GM21526 (cell line): ENCODE measurements around the gene CDX1.

Experiments used
- ATAC-seq: cut with Tn5 transposase; IDR thresholded peaks from one replicate; pipeline ENCODE4 v1.9.1; 2021; ENCODE audit warnings: moderate library complexity; ENCODE audit not compliant: unreplicated experiment, low FRiP score

CDX1 gene

DNA sequence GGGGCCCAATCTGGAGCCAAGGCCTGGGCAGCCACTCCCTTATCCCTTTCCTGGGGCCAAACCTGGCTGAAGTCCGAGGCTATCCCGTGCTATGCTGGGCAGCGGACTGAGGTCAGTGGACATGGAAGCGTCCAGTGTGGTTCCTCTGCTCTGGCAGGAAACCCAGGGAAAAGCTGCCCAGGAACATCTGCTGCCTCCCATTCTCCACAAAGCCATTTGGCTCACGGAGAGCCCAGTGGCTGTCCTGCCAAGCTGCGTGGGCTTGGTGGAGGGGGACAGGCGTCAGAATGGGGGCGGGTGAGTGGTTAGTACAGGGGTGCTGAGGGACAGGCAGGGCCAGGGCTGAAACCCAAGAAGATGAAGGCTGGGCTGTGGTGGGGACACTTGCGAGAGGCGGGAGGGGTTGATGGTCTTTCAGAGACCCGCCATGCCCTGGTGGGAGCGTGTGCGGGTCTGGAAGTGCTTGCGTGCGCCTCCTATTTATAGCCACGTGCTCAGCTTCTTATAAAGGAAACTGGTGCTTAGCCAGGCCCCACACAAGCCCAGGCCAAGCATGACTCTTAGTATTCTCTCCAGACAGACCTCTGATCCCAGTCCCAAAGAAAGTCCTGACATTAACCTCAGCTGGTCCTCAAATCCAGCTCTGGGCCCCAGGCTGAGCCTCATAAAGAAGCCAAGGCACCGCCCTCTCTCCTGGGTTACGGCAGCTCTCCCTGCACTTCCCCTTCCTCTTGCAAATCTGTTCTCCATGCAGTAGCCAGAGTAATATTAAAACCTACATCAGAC is 13.9 kb downstream of the CDX1 start:
- no peak for ATAC-seq

DNA sequence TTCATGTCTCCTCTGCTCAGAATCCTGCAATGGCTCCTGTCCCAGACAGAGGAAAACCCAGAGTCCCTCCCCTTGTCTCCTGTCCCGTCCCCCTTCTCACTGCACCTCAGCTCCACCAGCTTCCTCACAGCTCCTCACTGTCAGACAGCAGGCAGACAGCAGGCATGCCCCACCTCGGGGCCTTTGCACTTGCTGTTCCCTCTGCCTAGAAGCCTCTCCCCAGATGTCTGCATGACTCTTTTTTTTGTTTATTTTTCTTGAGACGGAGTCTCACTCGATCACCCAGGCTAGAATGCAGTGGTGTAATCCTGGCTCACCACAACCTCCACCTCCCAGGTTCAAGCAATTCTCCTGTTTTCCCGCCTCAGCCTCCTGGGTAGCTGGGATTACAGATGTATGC is 14.4 kb downstream of the CDX1 start:
- no peak for ATAC-seq

DNA sequence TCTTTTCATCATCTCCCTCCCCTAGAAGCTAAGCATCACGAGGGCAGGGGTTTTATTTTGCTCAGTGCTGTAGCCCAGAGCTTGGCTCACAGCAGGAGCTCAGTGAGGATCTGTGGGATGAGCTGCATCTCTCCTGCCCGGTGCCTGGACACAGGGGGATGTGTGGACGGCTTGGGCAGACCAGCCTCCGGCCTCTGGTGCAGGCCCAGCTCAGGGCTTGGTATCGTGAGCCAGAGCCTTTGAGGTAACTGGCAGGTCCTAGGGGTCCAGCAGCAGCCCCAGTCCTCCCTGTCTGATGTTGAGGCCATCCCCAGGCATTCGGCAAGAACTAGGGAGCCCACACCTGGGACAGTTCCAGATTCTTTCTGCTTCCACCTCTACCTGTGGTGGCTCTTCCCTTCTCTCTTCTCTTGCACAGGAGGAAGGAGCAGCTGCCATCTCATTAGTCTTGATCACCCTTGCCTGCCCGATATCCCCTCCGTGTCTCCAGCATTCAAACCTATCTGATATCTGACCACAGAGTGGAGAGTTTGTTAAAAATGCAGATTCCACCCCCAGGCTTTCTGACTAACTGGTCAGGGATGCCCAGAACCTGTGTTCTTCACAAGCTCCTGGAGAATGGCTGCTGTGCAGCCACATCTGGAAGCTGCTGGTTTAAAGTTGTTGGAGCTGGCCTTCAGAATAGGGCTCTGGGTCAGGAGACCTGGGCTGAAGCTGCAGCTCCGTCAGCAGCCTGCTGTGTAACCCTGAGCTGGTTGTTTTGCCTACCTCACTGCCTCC is 15.4 kb downstream of the CDX1 start:
- no peak for ATAC-seq

DNA sequence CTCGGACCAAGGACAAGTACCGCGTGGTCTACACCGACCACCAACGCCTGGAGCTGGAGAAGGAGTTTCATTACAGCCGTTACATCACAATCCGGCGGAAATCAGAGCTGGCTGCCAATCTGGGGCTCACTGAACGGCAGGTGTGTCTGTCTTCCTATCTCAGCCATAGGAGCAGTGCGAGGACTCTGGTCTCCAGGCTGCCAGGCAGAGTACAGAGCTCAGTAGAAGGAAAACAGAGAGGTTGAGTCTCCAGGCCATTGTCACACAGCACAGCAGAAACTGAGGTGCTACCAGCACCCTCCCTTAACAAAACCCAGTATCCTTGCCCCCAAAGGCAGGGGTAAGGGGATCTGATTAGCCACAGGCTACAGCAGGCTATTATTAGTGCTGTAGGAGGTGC is 16.2 kb downstream of the CDX1 start:
- no peak for ATAC-seq

DNA sequence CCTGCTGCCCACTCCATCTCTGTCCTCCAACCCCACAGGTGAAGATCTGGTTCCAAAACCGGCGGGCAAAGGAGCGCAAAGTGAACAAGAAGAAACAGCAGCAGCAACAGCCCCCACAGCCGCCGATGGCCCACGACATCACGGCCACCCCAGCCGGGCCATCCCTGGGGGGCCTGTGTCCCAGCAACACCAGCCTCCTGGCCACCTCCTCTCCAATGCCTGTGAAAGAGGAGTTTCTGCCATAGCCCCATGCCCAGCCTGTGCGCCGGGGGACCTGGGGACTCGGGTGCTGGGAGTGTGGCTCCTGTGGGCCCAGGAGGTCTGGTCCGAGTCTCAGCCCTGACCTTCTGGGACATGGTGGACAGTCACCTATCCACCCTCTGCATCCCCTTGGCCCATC is 16.9 kb downstream of the CDX1 start:
- ATAC-seq: no peak

DNA sequence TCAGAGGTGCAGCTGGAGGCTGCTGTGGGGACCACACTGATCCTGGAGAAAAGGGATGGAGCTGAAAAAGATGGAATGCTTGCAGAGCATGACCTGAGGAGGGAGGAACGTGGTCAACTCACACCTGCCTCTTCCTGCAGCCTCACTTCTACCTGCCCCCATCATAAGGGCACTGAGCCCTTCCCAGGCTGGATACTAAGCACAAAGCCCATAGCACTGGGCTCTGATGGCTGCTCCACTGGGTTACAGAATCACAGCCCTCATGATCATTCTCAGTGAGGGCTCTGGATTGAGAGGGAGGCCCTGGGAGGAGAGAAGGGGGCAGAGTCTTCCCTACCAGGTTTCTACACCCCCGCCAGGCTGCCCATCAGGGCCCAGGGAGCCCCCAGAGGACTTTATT is 17.4 kb downstream of the CDX1 start:
- no peak for ATAC-seq

DNA sequence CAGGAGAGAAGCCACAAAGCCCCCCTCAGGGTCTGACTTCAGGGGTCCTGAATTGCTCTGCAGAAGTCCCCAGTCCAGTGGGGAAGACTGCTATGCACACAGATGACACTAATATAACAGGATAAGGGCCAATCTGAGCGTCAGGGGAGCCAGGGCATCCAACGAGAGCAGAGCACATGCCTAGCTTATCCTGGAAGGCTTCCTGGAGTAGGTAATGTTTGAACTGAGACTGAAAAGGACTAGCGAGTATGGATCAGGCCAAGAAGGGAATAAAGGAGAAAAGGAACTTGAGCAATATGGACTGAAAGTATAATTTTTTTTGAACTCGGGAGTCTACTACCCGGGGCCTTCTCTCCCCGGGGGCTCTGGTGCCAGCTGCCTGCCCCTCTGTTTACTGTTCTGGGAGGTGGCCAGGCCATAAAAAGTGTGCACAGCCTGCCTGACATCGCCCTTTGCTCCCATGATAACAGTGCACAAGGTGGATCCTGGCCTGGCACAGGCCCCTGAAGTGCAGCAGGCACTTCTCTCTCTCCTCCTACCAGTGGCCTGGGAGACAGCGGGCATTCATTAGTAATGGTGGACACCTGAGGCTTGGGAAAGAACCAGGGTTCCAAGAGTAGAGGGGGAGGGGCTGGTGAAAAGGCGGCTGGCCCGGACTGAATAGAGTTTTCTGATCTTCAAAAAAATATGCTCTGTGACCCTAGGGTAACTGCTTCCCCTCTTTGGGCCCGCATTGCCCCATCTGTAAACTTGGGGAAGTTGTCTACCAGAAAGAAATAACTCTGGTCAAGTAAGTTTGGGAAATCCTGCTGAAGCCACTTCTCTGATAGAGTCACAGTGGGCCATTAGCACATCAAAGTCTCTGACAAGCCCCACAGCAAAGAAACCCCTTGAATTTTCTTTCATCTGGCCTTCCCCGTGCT is 18.7 kb downstream of the CDX1 start:
- ATAC-seq: no peak

DNA sequence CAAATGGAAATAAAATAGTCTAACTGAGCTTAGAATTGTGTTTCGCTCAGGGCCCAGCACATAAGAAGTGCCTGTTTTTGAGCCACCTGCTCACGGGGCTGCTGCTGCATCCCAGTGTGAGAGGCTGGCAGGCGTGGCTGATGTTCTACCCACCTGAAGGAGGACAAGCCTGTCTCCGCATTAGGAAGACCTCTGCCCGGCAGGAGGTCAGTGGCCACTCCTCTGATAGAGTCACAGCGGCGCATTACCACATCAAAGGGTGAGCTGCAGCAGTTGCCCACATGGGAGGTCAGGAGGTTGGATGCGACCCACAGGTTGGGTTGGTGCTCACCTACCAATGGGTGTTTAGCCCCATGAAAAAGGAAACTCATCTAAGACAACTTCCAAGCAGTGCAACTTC is 19.6 kb downstream of the CDX1 start:
- no peak for ATAC-seq

DNA sequence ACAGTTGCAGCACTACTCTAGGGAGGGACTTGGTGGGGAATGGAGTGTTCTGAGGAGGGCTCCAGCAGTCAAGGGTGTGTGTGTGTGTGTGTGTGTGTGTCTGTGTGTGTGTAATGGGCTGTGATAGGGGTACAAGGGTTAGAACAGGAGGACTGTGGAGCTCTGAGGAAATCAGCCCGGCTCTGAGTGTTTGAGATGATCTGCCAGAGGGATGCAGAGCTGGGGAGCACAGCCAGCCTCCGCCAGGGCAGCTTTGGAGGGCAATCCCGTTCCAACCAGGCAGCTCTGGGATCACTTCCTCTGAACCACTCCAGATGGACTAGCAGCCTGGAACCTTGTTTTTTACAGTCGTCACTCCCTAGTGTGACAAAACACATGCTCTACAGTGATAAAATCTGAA is 20.3 kb downstream of the CDX1 start:
- no peak for ATAC-seq

DNA sequence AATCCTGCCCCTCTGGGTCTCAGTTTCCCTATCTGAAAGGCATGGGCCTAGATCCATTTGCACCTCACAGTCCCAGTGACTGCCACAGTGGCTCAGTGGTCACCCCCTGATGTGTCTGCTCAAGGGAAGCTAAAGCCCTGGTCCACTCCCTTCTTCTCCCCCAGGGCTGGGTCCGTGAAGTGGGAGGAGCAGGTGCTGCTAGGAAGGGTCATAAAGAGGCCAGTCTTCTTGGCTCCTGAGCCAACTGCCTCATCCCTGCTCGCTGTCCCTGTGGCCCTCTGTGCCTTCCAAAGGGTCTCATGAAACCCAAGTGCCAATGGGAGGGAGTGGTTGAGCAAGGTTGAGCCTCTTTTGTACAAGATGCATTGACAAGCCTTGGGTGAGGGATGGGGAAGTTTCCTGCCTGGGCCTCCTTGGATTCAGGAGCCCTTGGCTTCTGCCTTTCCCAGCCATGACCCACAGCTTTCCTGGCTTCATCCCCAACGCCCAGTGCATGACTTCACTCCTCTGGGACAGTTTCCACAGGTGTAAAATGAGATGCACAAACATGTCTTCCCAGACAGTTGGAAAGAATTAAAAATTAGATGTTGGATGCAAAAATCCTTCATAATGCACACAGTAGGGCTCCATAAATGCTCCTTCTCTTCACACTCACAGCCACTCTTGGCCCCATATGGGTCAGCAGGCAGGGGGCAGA is 21.7 kb downstream of the CDX1 start:
- ATAC-seq: no peak

DNA sequence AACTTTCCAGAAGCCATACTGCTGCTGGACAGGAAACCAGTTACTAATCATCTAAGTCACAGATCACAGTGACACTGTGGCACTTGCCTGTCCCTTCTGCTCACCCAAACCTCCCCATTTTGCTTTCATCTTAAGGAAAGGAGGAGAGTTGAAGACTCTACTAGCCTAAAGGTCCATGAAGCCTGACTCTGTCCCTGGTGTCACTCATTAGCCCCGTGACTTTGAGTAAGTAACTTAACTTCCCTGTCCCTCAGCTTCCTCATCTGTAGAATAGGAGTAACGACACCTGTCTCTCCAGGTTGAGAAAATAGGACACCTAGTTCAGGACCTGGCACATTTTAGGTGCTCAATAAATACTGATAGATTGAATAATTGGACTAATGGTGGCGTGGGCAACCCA is 22.7 kb downstream of the CDX1 start:
- no peak for ATAC-seq

DNA sequence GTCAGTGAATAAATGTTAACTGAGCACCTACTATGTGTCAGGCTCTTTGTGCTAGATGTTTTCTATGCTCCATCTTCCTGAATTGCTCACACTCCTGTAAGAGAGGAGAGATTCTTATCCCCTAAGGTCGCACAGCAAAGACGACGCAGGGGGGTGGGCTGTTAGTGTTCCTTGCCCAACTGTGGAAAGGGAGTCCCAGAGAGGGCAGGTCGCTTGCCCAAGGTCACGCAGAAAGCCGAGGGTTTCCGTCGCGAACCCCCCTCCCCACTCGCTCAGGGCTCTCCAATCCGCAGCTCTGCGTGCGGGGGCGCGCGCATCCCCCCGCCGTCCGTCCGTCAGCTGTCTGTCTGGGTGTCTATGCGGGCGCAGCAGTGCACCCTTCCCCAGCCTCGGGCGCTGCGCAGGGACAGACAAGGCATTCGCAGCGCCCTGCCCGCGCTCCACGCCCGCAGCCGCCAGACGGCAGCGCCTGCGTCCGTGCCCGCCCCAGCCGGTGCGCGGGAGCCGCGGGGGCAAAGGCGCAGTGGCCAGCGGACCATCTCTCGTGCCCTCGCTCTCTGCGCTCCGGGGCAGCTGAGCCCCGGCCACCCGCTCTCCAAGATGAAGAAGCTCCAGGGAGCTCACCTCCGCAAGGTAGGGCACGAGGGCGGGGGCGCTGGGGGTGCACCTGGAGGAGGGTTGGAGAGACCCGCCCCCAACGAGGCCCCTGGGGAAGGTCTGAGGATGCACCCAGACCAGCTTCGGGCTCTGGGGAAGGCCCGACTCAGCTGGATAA is 23.3 kb downstream of the CDX1 start, which contains the start of gene SLC6A7:
SLC6A7 (plus strand) TSS at position 335 of the 775 bp plus-strand sequence; CDS start at position 601, 266 bp downstream.
- no peak for ATAC-seq

DNA sequence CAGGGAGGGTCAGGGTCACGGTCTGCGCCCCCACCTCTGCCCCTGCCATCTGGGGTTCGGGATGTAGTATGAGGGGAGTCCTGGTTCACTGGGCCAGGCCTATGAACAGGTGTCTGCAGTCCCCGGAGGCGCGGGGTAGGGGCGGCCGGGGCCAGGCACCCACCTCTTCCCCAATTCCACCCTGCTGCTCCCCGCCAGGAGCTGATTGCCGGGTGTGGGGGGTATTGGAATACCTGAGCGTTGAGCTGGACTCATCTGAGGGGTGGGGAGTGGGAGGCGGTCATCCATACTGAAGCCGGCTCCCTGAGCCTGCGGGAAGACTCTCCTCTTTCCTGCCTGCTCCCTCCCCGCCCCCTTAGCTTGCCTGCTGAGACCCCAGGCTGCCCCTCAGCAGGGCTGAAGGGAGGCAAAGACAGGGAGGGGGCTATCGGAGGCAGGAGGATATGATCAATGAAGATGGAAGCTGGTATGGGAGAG is 24.0 kb downstream of the CDX1 start:
- no peak for ATAC-seq

DNA sequence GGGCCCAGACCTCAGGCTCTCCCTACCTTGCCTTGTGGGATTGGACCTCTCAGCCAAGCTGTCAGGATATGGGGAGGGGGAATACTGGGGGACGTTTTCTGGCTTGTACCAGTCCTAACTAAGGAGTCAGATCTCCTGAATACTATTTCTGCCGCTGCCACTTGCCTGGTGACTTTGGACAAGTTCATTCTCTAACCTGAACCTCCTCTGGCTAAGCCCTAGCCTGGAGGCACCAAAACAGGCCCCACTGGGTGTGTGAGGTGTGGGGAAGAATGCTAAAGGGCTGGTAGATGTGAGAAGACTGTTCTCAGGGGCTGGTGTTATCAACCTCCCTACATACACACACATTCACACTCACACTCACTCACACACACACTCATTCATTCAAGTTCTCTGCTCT is 24.4 kb downstream of the CDX1 start:
- no peak for ATAC-seq

DNA sequence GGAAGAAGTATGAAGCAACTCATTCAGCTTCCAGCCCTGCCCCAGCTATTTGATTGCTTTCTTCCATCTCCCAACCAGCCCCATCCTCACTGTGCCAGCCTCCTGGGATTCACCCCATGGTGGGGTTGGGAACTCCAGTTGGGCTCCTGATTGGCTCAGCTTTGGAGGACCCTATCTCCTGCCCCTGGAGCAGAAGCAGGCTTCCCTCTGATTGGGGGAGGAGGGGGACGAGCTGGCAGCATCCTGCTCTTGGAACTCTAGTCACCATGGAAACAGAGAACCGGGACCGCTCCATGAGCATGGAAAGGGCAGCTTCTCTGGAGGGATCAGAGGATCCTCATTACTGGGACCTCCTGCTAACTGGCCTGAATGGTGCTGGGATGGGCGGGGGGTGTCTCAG is 25.9 kb downstream of the CDX1 start:
- no peak for ATAC-seq

DNA sequence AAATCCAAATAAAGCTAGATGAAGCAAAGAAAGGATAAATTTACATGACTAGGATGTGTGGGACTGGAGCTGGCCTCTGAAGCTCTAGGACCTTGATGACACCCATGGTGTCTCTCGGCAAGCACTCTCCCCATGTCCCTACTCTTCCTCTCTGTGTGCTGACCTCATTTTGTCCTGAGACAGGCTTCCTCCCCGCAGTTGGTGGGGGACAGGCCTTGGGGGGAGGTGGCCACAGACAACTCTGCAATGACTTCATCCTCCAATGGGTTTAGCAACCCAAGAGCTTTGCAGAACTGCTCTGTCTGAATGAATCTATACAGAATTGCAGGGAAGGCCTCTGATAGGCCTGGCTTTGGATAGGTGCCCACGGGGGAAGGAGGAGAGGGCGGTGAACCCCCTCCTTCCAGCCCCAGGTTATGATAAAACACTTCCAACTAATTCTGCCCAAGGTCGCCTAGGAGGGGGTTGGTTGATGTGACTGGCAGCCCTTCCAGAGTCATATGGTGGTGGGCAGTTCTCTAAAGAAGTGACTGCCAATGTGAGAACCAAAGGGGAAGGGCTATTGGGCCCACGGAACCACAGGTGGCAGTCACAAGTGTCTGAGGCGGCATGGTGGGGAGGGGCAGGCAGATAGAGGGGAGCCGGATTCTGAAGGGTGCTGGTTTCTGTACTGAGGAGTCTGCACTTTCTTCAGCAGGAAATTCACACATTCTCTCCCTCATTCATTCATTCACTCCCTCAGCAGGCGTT is 29.3 kb downstream of the CDX1 start:
- no peak for ATAC-seq

DNA sequence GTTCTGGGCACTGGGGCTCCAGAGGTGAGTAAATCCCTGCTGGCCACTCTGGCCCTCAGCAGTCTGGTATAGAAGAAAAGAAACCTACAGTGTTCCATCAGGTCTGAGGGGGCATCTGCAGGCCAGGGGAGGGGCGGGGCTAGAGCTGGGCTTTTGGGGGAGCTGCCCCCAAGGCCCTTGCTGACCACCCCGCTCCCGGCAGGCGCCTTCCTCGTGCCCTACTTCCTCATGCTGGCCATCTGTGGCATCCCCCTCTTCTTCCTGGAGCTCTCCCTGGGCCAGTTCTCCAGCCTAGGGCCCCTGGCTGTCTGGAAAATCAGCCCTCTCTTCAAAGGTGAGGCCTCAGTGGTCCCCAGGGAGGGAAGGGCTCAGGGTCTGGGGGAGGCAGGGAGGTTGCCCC is 29.9 kb downstream of the CDX1 start:
- ATAC-seq: no peak

DNA sequence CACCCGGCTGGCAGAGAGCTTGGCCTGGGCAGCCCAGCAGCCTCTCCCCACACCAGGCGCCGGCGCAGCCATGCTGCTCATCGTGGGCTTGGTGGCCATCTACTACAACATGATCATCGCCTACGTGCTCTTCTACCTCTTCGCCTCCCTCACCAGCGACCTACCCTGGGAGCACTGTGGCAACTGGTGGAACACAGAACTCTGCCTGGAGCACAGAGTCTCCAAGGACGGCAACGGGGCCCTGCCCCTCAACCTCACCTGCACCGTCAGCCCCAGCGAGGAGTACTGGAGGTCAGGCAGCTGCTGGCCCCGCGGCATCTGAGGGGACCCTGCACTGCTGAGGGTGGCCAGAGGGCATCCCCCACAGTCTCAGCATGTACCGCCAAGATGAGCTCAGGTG is 30.4 kb downstream of the CDX1 start:
- ATAC-seq: no peak

DNA sequence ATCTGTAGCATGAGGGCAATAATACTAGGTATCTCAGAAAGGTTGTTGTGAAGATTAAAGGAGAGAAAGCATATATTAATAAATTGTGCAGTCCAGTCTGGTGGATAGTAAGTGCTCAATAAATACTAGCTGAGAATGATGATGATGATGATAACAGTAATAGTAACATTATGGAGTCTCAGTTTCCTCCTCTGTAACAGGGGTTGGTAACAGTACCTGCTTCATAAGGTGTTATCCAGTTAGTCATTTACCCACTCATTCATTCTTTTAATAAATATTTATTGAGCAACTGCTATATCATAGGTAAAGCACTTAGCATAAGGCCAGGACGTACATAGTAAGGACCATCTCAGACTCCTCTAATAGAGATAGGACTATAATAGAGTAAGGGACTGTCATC is 30.9 kb downstream of the CDX1 start:
- no peak for ATAC-seq
